ENCODE data around the gene OR2A5.

DNA sequence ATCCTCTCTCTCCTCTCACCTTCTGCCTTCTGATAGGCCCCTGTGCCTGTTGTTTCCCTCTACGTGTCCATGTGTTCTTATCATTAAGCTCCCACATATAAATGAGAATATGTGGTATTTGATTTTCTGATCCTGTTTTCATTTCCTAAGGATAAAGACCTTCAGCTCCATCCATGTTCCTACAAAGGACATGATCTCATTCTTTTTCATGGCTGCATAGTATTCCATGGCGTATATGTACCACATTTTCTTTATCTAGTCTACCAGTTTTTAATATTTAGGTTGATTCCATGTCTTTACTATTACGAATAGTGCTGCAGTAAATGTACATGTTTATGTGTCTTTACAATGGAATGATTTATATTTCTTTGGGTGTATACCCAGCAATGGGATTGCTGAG lies 41.9 kb downstream of the OR2A5 start:
- TF ChIP-seq, protein P1, sequence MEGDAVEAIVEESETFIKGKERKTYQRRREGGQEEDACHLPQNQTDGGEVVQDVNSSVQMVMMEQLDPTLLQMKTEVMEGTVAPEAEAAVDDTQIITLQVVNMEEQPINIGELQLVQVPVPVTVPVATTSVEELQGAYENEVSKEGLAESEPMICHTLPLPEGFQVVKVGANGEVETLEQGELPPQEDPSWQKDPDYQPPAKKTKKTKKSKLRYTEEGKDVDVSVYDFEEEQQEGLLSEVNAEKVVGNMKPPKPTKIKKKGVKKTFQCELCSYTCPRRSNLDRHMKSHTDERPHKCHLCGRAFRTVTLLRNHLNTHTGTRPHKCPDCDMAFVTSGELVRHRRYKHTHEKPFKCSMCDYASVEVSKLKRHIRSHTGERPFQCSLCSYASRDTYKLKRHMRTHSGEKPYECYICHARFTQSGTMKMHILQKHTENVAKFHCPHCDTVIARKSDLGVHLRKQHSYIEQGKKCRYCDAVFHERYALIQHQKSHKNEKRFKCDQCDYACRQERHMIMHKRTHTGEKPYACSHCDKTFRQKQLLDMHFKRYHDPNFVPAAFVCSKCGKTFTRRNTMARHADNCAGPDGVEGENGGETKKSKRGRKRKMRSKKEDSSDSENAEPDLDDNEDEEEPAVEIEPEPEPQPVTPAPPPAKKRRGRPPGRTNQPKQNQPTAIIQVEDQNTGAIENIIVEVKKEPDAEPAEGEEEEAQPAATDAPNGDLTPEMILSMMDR (IDR thresholded peaks at IDR 0.05) = no peak
- TF ChIP-seq POLR2AphosphoS5 (IDR thresholded peaks at IDR 0.05) (no peak), POLR2A (IDR thresholded peaks at IDR 0.05) (no peak)
